HG03135 (cell line): ENCODE data around the gene HNRNPUL1.
"Not testable (repeated sequence)": the region's sequence is repeated elsewhere in the genome, so short reads cannot be mapped to it uniquely, and the experiment has no call there.

Experiments used
- ATAC-seq: cut with Tn5 transposase; IDR thresholded peaks from one replicate; pipeline ENCODE4 v1.9.1; 2021; ENCODE audit warnings: mild to moderate bottlenecking, moderate library complexity; ENCODE audit not compliant: unreplicated experiment

Gene HNRNPUL1

DNA sequence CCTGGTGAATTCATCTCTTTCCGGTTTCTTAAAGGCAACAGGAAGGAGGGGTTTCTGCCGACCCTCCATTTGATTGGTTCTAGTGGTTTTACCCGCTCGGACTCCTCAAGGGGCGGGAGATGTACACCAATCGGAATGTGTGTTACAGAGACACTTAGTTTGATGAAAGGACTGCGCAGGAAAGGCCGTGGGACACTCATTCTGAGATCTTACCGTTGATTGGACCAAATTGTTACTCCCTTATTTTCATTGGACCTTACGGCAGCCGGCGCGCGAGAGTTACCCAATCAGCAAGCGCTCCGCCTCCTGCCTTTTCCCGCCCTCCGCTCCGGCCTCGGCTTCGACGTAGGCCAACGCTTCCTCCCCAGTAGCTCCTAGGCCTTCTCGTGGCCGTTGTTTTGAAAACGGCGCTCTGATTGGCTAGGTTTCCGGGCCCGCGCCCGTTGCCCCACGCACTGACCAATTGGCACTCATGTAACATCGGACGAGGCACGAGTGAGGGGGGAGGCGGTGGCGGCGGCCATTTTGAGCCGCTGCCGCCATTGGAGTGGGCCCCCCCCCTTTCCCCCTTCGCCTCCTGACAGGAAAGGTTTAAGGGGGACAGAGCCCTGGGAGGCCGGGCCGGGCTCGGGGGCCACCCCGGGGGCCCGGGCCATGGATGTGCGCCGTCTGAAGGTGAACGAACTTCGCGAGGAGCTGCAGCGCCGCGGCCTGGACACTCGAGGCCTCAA, at the start of gene HNRNPUL1:
HNRNPUL1 (plus strand) TSS at position 523 of the 731 bp plus-strand sequence; CDS start at position 655, 132 bp downstream.
- ATAC-seq, result peak; percentile 63

- no peak for ATAC-seq
Measured at GRCh38 chr19:41217741-41218140, 46.4 kb upstream of the HNRNPUL1 start.

DNA sequence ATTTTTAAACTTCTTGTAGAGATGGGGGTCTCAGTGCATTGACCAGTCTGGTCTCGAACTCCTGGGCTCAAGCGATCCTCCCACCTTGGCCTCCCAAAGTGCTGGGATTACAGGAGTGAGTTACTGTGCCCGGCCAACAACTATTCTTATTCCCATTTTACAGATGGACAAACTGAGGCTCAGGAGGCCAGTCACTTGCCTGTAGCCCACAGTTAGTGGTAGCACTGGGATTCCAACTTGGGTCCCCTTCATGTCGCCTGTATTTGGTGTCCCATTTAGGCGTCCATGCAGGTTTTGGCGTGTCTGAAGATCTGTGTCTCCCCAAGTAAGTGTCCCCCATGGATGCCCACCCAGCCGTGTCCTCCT, 45.9 kb upstream of the HNRNPUL1 start:
- ATAC-seq, result no peak

GRCh38 chr19:41218615-41219507, 45.3 kb upstream of the HNRNPUL1 start, which contains the start of gene AXL:
AXL (plus strand) TSS chr19:41219223; CDS start chr19:41219393, 170 bp downstream.
- no peak for ATAC-seq

DNA sequence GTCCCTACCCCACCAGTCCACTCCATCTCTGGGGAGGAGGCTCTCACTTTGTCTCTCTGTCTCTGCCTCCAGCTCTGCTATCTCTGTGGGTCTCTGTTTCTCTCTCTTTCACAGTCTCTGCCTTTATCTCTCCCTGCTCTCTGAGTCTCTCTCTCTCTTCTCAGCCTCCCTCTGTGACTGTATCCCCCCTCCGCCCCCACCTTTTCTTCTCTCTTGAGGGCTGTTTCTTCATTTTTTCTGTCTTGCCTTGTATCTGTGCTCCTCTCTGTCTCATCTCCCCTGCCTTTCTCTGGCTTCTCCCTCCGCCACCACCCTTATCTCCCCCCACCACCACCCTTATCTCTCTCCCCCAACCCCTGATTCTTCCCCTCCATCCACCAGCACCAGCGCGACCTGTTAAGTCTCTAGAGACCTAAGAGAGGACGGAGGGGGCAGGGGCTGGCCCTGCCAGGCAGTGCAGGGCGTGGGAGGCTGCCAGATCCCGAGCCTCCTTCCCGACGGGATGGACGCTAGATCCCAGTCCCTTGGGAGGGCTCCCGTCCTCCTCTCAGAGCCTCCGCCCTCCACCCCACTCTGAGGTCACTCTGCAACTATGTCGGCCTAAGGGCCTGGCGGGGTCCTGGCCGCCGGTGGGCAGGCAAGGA, 44.1 kb upstream of the HNRNPUL1 start:
- ATAC-seq, result no peak

DNA sequence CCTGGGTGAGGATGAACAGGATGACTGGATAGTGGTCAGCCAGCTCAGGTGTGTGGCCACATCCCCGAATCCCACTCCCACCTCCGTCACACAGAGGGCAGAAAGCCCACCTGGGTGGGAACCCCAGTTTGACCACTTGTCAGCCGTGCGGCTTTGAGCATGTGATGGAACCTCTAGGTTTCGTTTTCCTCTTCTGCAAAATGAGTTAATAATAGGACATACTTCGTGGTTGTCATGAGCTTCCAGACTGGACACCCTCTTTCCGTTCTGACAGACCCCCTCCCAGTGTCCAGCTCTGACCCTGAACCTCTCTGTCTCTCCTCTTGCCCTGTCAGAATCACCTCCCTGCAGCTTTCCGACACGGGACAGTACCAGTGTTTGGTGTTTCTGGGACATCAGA, 43.4 kb upstream of the HNRNPUL1 start:
- no peak for ATAC-seq

- no peak for ATAC-seq
Measured at GRCh38 chr19:41221514-41222205, 42.5 kb upstream of the HNRNPUL1 start.

DNA sequence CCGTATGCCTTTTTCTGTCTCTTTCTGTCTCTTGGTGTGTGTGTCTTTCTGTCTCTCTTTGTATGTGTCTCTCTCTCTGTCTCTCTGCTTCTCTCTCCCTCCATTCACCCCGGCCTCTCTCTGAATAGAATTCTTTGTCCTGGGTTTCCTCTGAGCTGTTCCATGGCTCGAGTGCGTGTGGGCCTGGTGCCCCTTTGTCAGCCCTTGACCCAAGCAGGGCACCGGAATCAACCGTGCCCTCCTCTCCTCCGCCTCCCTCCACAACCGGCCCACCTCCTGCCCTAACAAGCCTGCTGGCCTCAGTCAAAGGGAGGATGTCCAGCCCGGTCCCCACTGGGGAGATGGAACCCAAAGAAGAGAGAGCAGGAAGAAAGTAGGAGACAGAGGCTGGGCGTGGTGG, 41.9 kb upstream of the HNRNPUL1 start:
- ATAC-seq, result no peak

GRCh38 chr19:41223431-41224234, 40.5 kb upstream of the HNRNPUL1 start:
- ATAC-seq, result no peak

- no peak for ATAC-seq
Measured at GRCh38 chr19:41224632-41225031, 39.5 kb upstream of the HNRNPUL1 start.

DNA sequence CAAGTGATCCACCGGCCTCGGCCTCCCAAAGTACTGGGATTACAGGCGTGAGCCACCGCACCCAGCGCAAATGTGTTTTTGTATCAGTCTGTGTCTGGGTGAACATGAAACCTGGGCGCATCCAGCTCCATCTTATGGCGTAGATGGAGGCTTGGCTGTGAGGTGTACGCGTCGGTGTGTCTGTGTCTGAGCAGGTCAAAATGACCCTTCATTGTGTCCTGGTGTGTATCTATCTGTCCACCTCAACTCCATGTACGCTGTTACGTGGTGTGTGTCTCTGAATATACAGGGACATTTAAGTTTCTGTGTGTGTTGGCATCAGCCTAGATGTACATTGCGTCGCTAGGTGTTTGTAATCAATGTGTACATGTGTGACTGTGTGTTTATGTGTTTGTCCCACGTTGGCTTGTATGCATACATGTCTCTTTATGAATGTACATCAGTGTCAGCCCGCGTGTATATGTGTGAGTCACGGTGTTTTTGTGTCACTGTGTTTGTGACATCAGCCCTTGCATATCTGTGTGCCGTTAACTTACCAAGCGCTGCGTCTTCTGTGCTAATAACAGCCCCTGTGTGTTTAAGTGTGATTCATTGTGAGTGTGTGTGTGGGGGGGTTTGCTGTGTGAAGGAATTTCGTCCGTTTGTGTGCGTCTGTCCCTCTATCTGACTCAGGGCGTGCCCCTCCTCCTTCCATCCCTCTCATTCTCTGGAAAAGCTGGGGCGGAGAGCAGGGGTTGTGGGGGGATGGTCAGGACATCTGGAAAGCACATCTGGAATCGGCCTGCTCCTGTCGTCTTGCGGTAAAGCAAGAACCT, 38.7 kb upstream of the HNRNPUL1 start:
- no peak for ATAC-seq

DNA sequence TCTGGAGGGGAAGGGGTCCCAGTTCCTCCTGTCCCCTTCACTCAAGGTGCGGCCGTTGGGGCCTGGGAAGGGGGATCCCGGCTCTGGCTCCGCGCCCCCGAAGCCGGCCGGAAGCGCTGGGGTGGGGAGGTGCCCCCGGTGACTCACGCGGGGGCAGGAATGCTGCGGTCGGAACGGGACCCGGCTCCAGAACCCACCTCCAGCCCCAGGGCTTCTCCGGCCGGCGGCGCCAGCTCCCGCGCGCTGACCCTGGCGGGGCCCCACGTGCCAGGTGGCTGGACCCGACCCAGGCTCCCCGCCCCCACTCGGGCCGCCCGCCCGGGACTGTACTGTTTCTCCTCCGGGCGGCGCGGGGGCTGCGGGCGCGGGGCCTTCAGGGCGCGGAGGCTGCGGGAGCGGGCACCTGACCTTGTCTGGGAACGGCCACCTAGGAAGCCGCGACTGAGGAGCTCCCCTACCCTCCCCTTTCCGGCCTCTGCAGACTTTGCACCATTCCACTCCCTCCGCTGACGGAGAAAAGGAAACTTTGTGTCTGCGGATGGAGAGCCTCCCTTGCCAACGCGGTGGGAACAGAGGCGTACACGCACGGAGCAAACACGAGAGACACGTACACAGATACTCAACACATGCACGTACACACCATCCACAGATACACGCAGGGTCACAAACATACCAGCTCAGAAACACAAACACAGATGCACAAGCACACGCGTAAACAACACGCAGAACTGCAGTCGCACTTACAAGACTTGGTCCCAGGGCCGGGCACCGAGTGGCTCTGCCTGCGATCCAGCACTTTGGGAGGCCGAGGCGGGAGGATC, 37.9 kb upstream of the HNRNPUL1 start:
- ATAC-seq, result no peak

DNA sequence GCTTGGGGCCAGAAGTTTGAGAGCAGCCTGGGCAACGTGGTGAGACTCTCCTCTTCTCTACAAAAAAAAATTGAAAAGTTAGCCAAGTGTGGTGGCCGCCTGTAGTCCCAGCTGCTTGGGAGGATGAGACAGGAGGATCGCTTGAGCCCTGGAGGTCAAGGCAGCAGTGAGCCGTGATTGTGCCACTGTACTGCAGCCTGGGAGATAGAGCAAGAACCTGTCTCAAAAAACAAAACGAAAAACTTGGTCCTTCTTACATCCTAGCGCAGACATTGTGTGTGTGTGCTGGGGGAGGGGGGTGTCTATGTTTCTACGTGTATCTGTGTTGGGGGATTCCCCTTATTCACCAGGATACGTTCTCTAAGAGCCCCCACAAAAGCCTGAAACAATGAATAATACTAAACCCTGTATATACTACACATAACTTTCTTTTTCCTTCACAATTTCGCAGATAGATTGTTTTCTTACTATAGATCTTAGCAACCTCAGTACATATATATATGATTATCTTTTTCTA, 37.2 kb upstream of the HNRNPUL1 start:
- no peak for ATAC-seq

- no peak for ATAC-seq
Measured at GRCh38 chr19:41228486-41228885, 35.7 kb upstream of the HNRNPUL1 start.

- not testable (repeated sequence) for ATAC-seq
Measured at GRCh38 chr19:41229338-41229737, 34.8 kb upstream of the HNRNPUL1 start.

DNA sequence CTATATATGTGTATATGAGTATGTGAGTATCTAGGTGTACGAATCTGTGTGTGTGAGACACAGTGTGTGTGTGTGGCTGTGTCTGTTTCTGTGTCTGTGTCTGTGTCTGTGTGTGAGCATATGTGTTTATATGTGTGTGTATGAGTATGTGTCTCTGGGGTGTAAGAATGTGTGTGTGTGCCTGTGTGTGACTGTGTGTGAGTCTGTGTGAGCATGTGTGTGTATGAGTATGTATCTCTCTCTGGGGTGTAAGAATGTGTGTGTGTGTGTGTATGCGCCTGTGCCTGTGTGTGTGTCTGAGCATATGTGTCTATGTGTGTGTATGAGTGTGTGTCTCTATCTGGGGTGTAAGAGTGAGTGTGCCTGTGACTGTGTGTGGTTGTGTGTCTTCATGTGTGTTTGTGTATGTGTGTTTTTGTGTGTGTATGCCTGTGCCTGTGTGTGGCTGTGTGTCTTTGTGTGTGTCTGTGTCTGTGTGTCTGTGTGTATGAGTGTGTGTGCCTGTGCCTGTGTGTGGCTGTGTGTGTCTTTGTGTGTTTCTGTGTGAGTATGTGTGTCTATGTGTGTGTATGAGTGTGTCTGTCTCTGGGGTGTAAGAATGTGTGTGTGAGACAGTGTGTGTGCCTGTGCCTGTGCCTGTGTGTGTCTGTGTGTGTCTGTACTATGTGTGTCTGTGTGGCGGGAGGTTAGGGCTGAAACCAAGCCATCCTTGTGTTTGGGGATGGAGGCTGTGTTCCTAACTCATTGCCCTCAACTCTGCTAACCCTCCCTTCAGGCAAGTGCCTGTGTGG, 33.9 kb upstream of the HNRNPUL1 start:
- ATAC-seq, result no peak

- ATAC-seq, result no peak
Measured at GRCh38 chr19:41232686-41233085, 31.5 kb upstream of the HNRNPUL1 start.
